CD14-positive monocyte (primary cell): Measurements from ENCODE around the gene UBQLN1. TPM values are rescaled to one million over a fixed set of nuclear protein-coding genes. Genes with fewer than 3 reads are reported as not detected.

ENCODE experiments used
- DNase-seq, 3 donors: peaks; one replicate each; pipeline ENCODE4 v3.0.0-alpha.2; 2011 to 2022
- H2AFZ ChIP-seq: 2 replicates; pipeline ENCODE4 v1.6.0; 2012; ENCODE audit warnings: mild to moderate bottlenecking, low read depth, low read length, inconsistent platforms; ENCODE audit not compliant: insufficient read depth, poor library complexity, severe bottlenecking
- H3K27ac ChIP-seq, 2 donors: 1 replicate in 1 of 2; 2 replicates in 1 of 2; pipeline ENCODE4 v1.5.1; 2012 to 2013; ENCODE audit warnings: low read length in 2 of 2, control low read depth in 1 of 2, inconsistent platforms in 1 of 2, low read depth in 1 of 2, mild to moderate bottlenecking in 1 of 2
- H3K27me3 ChIP-seq, 2 donors: one replicate each; pipeline versions ENCODE4 v1.6.0 to v1.6.1; 2011 to 2013; ENCODE audit warnings: low read length in 2 of 2; ENCODE audit not compliant: control insufficient read depth in 2 of 2, insufficient read depth in 2 of 2
- H3K36me3 ChIP-seq, 2 donors: replicated peaks in 1 of 2; 1 replicate in 1 of 2; 2 replicates in 1 of 2; pipeline versions ENCODE4 v1.5.1 to v1.6.1; 2012 to 2013; ENCODE audit warnings: low read length in 2 of 2, control low read depth in 1 of 2, inconsistent platforms in 1 of 2, mild to moderate bottlenecking in 1 of 2; ENCODE audit not compliant: insufficient read depth in 2 of 2, control insufficient read depth in 1 of 2
- H3K4me1 ChIP-seq, 2 donors: 1 replicate in 1 of 2; 2 replicates in 1 of 2; pipeline versions ENCODE4 v1.5.1 to v1.6.1; 2012 to 2013; ENCODE audit warnings: low read length in 2 of 2, control low read depth in 1 of 2, inconsistent platforms in 1 of 2, mild to moderate bottlenecking in 1 of 2, moderate library complexity in 1 of 2; ENCODE audit not compliant: insufficient read depth in 2 of 2, control insufficient read depth in 1 of 2
- H3K4me2 ChIP-seq: replicated peaks from 2 replicates; pipeline ENCODE3; 2012; ENCODE audit warnings: low read length, moderate library complexity, mild to moderate bottlenecking; ENCODE audit not compliant: poor library complexity, severe bottlenecking; ENCODE audit errors: extremely low read depth
- H3K4me3 ChIP-seq, 3 experiments: fragments of 200-600 bp in 1 of 3; sonication (generic) in 1 of 3; replicated peaks in 1 of 3; 1 replicate in 2 of 3; 2 replicates in 1 of 3; pipeline ENCODE4 v1.5.1; 2011 to 2013; ENCODE audit warnings: low read length in 3 of 3, mild to moderate bottlenecking in 3 of 3, control low read depth in 2 of 3, low read depth in 2 of 3, inconsistent platforms in 1 of 3, moderate library complexity in 1 of 3
- H3K79me2 ChIP-seq: 2 replicates; pipeline ENCODE4 v1.6.0; 2012; ENCODE audit warnings: mild to moderate bottlenecking, control low read depth, inconsistent platforms, low read length, moderate library complexity; ENCODE audit not compliant: insufficient read depth
- H3K9ac ChIP-seq: 2 replicates; pipeline ENCODE4 v1.6.0; 2017; ENCODE audit warnings: low read length, mild to moderate bottlenecking; ENCODE audit not compliant: insufficient read depth, poor library complexity, severe bottlenecking
- H3K9me3 ChIP-seq, 2 donors: replicated peaks in 1 of 2; 1 replicate in 1 of 2; 2 replicates in 1 of 2; pipeline versions ENCODE4 v1.5.1 to v1.6.1; 2012 to 2013; ENCODE audit warnings: low read length in 2 of 2, control low read depth in 1 of 2; ENCODE audit not compliant: control insufficient read depth in 1 of 2, insufficient read depth in 1 of 2
- H4K20me1 ChIP-seq: 2 replicates; pipeline ENCODE4 v1.6.0; 2012; ENCODE audit warnings: mild to moderate bottlenecking, low read length, control low read depth, moderate library complexity; ENCODE audit not compliant: insufficient read depth
- H3K27ac Mint-ChIP-seq, 7 donors: one replicate each; pipeline ENCODE4 v1.8.0; 2020; ENCODE audit warnings: mild to moderate bottlenecking in 7 of 7, mixed read lengths in 7 of 7, moderate library complexity in 6 of 7, inconsistent platforms in 2 of 7
- H3K27me3 Mint-ChIP-seq, 3 donors: one replicate each; pipeline ENCODE4 v1.8.0; 2021 to 2022; ENCODE audit warnings: low read depth in 3 of 3, mild to moderate bottlenecking in 3 of 3, mixed read lengths in 3 of 3, moderate library complexity in 3 of 3, inconsistent platforms in 1 of 3
- H3K36me3 Mint-ChIP-seq, 2 donors: one replicate each; pipeline ENCODE4 v1.8.0; 2020; ENCODE audit warnings: mixed read lengths in 2 of 2, inconsistent platforms in 1 of 2, mild to moderate bottlenecking in 1 of 2
- H3K4me1 Mint-ChIP-seq: one replicate; pipeline ENCODE4 v1.8.0; 2020; ENCODE audit warnings: mild to moderate bottlenecking, mixed read lengths
- H3K4me3 Mint-ChIP-seq, 2 donors: one replicate each; pipeline ENCODE4 v1.8.0; 2020; ENCODE audit warnings: mild to moderate bottlenecking in 2 of 2, mixed read lengths in 2 of 2, moderate library complexity in 1 of 2
- H3K9me3 Mint-ChIP-seq, 7 donors: one replicate each; pipeline ENCODE4 v1.8.0; 2020 to 2022; ENCODE audit warnings: mixed read lengths in 7 of 7, mild to moderate bottlenecking in 6 of 7, moderate library complexity in 6 of 7, inconsistent platforms in 2 of 7
- WGBS: methylation state at CpG from one replicate; pipeline ENCODE4 v1.1.5; 2013; ENCODE audit warnings: missing lambda C conversion rate; ENCODE audit not compliant: insufficient coverage; 5-methylcytosine and 5-hydroxymethylcytosine counted together
- intact Hi-C, 2 donors: fragments of 100-400 bp; cut with micrococcal nuclease; formaldehyde crosslinking; loops; one replicate each; pipeline versions ENCODE4 v1.15.0 to v1.15.1; 2023
- polyA plus RNA-seq, 3 donors: library from polyadenylated mRNA; depleted of rRNA in 1 of 3; unstranded in 2 of 3; stranded (reverse) in 1 of 3; fragments of 300-500 nt in 2 of 3; fragments of >200 nt in 1 of 3; fragmentation: Illumina TruSeq in 2 of 3; gene quantifications; 1 replicate in 2 of 3; 2 replicates in 1 of 3; pipeline ENCODE4 v1.2.3, GENCODE V29; 2012 to 2021
- TF ChIP-seq, protein P1 (sequence below): fragments of 200-600 bp; IDR thresholded peaks from one replicate; pipeline ENCODE4 v1.8.0; 2022; ENCODE audit warnings: antibody characterized with exemption, mild to moderate bottlenecking

Gene UBQLN1
- polyA plus RNA-seq, 3 donors = 45.9 to 52.9 (median 46.9) TPM

DNA sequence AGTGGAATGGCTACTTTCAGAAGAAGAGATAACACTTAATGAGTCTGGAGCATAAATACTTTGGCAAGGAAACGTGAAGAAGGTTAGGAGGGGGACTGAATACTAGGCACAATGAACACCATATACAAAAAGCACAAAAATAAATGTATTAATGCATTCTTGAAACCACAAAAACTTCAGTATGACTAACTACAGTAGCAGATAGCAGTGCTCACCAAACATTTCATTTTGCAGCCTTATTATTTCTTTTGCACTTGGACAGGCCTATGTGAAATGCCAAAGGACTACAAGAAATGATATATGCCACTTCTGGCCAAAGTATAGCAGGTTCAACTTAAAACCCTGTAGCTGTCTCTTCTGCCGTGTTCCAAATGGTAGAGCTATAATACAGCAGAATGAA, 26.3 kb downstream of the UBQLN1 start:
- H3K27ac ChIP-seq = no peak overlapping the region
- H4K20me1 ChIP-seq = peaks cover 91% of the 10 kb centered on the region
- no peaks in the 10 kb centered on the region for H3K27me3 Mint-ChIP-seq
- peaks cover 0 to 2% (median 0%) of the 10 kb centered on the region in 7 donors for H3K9me3 Mint-ChIP-seq
- H3K9ac ChIP-seq = no peak overlapping the region
- H3K79me2 ChIP-seq = peaks cover 69% of the 10 kb centered on the region
- no peak overlapping the region for H3K4me3 ChIP-seq
- H3K36me3 Mint-ChIP-seq = peaks cover 58 to 76% of the 10 kb centered on the region in 2 donors
- no peak overlapping the region for H3K4me2 ChIP-seq
- H2AFZ ChIP-seq = no peak overlapping the region
- no peak for DNase-seq
- no peaks in the 10 kb centered on the region for H3K4me1 Mint-ChIP-seq
- no peak overlapping the region for H3K4me3 Mint-ChIP-seq
- no peaks in the 10 kb centered on the region for H3K27me3 ChIP-seq
- H3K36me3 ChIP-seq = peaks cover 56 to 81% of the 10 kb centered on the region in 2 donors
- H3K9me3 ChIP-seq = no peaks in the 10 kb centered on the region
- intact Hi-C loops = no loop called here
- no peak overlapping the region for H3K27ac Mint-ChIP-seq
- WGBS = 100% methylated on average over 1 of the region's 2 CpGs
- TF ChIP-seq, protein P1, sequence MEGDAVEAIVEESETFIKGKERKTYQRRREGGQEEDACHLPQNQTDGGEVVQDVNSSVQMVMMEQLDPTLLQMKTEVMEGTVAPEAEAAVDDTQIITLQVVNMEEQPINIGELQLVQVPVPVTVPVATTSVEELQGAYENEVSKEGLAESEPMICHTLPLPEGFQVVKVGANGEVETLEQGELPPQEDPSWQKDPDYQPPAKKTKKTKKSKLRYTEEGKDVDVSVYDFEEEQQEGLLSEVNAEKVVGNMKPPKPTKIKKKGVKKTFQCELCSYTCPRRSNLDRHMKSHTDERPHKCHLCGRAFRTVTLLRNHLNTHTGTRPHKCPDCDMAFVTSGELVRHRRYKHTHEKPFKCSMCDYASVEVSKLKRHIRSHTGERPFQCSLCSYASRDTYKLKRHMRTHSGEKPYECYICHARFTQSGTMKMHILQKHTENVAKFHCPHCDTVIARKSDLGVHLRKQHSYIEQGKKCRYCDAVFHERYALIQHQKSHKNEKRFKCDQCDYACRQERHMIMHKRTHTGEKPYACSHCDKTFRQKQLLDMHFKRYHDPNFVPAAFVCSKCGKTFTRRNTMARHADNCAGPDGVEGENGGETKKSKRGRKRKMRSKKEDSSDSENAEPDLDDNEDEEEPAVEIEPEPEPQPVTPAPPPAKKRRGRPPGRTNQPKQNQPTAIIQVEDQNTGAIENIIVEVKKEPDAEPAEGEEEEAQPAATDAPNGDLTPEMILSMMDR = no peak
- H3K4me1 ChIP-seq = no peaks in the 10 kb centered on the region

DNA sequence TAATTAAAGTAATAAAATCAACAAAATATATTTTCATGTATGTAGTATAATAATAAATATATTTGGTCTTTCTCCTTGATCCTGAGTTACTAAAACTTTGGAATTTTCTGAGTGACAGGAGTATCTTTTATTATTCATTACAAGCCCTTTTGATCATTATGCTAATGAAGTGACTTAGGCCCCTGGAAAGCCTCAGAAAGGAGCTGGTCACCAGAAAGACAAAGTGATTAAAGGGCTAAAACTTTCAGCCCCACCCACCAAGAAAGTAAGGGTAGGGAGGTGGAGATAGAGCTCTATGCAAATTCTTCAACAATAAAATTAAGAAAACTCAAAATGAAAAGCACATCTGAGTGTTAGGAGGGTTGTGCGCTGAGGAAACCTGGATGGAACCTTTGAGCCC, 27.5 kb downstream of the UBQLN1 start:
- H3K9ac ChIP-seq = no peak overlapping the region
- H3K4me1 ChIP-seq = no peaks in the 10 kb centered on the region
- peaks cover 78% of the 10 kb centered on the region for H4K20me1 ChIP-seq
- H3K9me3 ChIP-seq = no peaks in the 10 kb centered on the region
- H3K4me2 ChIP-seq = no peak overlapping the region
- no peak for DNase-seq
- TF ChIP-seq, protein P1 = no peak
- H2AFZ ChIP-seq = no peak overlapping the region
- Mint-ChIP-seq H3K9me3 (peaks cover 0 to 2% (median 0%) of the 10 kb centered on the region in 7 donors), H3K27ac (no peak overlapping the region), H3K4me3 (no peak overlapping the region), H3K36me3 (peaks cover 63 to 82% of the 10 kb centered on the region in 2 donors), H3K27me3 (no peaks in the 10 kb centered on the region), H3K4me1 (no peaks in the 10 kb centered on the region)
- H3K27me3 ChIP-seq = no peaks in the 10 kb centered on the region
- H3K27ac ChIP-seq = no peak overlapping the region
- H3K36me3 ChIP-seq = peaks cover 67 to 90% of the 10 kb centered on the region in 2 donors
- no peak overlapping the region for H3K4me3 ChIP-seq
- H3K79me2 ChIP-seq = peaks cover 57% of the 10 kb centered on the region
- no CpG with 5 or more reads among the region's 1 CpG for WGBS
- intact Hi-C loops = no loop called here
